ACC112 (cell line): Measurements from ENCODE around the gene MMP13.
"Not testable (repeated sequence)": the region's sequence is repeated elsewhere in the genome, so short reads cannot be mapped to it uniquely, and the experiment has no call there.

Source experiments
- H2AFZ ChIP-seq: fragments of 200-600 bp; sonication (generic); one replicate; pipeline ENCODE4 v1.6.0; 2017; ENCODE audit warnings: antibody characterized with exemption, low read length; ENCODE audit not compliant: unreplicated experiment
- H3K27ac ChIP-seq: fragments of 200-600 bp; sonication (generic); 2 replicates; pipeline ENCODE4 v1.5.1; 2014; ENCODE audit warnings: low read depth, mild to moderate bottlenecking, antibody characterized with exemption, low read length, moderate library complexity
- H3K27me3 ChIP-seq: fragments of 200-600 bp; sonication (generic); 2 replicates; pipeline ENCODE4 v1.6.1; 2014; ENCODE audit warnings: mild to moderate bottlenecking, antibody characterized with exemption, low read length, moderate library complexity, mixed read lengths; ENCODE audit not compliant: insufficient read depth
- H3K36me3 ChIP-seq: fragments of 200-600 bp; sonication (generic); 2 replicates; pipeline ENCODE4 v1.6.1; 2016; ENCODE audit warnings: mild to moderate bottlenecking, antibody characterized with exemption, low read length, moderate library complexity, mixed read lengths; ENCODE audit not compliant: insufficient read depth
- H3K4me1 ChIP-seq: fragments of 200-600 bp; sonication (generic); one replicate; pipeline ENCODE4 v1.6.1; 2016; ENCODE audit warnings: low read length, mixed read lengths; ENCODE audit not compliant: insufficient read depth, unreplicated experiment, control insufficient read depth
- H3K4me3 ChIP-seq: fragments of 200-600 bp; sonication (generic); 2 replicates; pipeline ENCODE4 v1.5.1; 2014; ENCODE audit warnings: mild to moderate bottlenecking, low read depth, low read length
- H3K79me2 ChIP-seq: fragments of 200-600 bp; sonication (generic); one replicate; pipeline ENCODE4 v1.6.0; 2016; ENCODE audit warnings: low read length; ENCODE audit not compliant: control insufficient read depth, unreplicated experiment, insufficient read depth

MMP13 gene

DNA sequence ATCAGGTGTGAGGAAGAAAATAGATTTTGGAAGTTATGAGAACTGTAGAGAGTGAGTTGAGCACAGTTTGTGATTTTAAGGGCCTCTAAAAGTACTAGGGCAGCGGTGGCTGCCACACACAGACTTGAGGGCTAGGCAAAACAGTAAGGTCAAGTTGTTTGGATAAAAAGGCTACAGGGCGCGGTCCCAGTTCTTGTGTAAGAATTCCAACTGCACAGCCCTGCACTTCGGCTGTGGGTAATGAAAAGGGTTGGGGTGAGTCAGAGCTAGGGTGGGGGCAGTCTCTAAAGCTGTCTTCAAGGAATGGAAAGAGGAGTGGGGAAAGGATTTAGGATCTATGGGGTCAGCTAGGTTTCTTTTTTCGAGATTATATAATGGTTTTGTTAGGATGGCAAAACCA is 49.7 kb downstream of the MMP13 start:
- not testable (repeated sequence) for H3K27ac ChIP-seq, H3K36me3 ChIP-seq, H3K79me2 ChIP-seq, H3K27me3 ChIP-seq, H3K4me1 ChIP-seq, H3K4me3 ChIP-seq, H2AFZ ChIP-seq

DNA sequence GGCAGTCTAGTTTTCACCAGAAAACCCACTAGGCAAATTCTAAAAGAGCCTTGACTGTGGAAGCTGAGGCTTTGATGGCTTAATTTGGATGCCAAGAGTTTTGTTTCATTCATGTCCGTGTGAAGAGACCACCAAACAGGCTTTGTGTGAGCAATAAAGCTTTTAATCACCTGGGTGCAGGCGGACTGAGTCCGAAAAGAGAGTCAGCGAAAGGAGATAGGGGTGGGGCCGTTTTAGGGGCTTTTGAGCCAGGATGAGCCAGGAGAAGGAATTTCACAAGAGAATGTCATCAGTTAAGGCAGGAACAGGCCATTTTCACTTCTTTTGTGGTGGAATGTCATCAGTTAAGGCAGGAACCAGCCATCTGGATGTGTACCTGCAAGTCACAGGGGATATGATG is 51.6 kb downstream of the MMP13 start:
- H3K27ac ChIP-seq, H2AFZ ChIP-seq: not testable (repeated sequence)

DNA sequence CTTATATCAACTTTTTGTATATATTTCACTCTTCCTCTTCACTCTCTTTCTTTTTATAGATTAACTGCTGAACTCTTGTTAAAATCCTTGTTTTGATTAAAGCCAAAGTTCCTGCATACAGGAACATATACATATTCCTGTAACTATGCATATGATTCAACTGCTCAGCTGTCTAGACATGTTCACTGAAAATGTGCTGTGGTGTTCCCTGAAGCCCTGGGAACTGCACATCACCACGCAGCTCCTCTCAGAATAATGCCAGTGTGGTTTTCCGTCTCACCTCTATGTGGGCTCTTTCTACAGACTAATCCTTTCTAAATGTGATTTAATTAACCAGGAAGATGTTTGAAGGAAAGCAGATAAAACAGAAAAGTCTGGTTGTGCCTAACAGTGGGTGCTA is 55.2 kb downstream of the MMP13 start:
- Histone ChIP-seq H3K4me3 (no peak overlapping the region), H3K4me1 (no peaks in the 10 kb centered on the region), H3K36me3 (no peaks in the 10 kb centered on the region), H3K27ac (no peak overlapping the region), H3K27me3 (0 out of 2 replicates have a peak, but pooled peaks cover 4% of the 10 kb centered on the region), H2AFZ (no peak overlapping the region), H3K79me2 (no peaks in the 10 kb centered on the region)

More for the DNA sequence above, 51.6 kb downstream of the MMP13 start:
- H3K4me1 ChIP-seq, H3K36me3 ChIP-seq, H3K4me3 ChIP-seq, H3K27me3 ChIP-seq, H3K79me2 ChIP-seq: not testable (repeated sequence)
